Ureter (tissue), 1 donor: ENCODE measurements around the gene MPP4. TPM values are rescaled to one million over a fixed set of nuclear protein-coding genes. Genes with fewer than 3 reads are reported as not detected.
"Not testable (repeated sequence)": the region's sequence is repeated elsewhere in the genome, so short reads cannot be mapped to it uniquely, and the experiment has no call there.

Experiments used
- DNase-seq: peaks from one replicate; pipeline ENCODE4 v3.0.0-alpha.2; 2020; ENCODE audit warnings: low spot score
- total RNA-seq: library from RNA; stranded (reverse); gene quantifications from one replicate; pipeline ENCODE4 v1.2.4, GENCODE V29; 2023
- donor health status: DM: yes; HTN: yes; CAD: no.

The MPP4 gene
- total RNA-seq, 1 donor from 2014 or later, result not detected

DNA sequence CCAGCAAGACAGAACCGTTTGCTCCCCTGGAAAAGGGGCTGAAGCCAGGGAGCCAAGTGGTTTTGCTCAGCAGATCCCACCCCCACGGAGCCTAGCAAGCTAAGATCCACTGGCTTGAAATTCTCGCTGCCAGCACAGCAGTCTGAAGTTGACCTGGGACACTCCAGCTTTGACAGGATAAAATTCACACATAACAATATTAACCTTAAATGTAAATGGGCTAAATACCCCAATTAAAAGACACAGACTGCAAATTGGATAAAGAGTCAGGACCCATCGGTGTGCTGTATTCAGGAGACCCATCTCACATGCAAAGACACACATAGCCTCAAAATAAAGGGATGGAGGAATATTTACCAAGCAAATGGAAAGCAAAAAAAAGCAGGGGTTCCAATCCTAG, 27.2 kb downstream of the MPP4 start:
- DNase-seq, result not testable (repeated sequence)

DNA sequence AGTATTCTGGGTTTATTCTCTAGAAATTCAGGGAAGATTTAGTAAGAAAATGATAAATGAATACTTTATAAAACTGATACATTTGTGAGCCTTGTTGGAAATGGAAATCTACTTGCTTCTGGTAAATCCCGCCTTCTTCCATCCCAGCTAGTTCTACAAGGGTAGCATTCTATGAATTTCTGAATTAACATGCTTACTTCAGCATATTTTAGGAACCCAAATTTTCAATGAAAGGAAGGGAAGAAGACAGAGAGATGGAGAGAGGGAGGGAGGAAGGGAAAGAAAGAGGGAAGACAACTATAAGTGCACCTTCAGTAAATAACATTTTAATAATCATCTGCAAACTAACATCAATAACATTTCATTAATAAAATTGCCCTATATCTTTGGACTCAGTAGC, 28.6 kb downstream of the MPP4 start:
- DNase-seq, result no peak

- no peak for DNase-seq
These were observed 30.0 kb downstream of the MPP4 start for GRCh38 chr2:201668402-201668910.

GRCh38 chr2:201664334-201664733, 34.1 kb downstream of the MPP4 start:
- no peak for DNase-seq

DNA sequence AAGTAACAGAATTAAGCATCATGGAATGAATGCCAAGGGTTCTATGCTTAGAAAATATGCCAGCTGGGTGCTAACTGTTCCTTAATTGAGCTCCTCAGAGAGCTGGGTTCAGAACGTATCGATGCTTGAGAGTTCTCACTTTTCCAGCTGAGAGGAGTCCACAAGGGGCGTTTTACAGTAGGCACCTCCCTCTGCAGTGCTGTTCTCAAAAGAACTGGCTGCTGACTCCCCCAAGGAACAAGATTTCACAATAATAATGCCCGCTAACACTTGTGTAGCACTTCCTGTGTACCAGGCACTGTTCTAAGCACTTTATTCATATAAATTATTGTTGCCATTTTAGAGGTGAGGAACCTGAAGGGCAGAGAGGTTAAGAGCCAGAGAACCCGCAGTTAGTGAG, 37.1 kb downstream of the MPP4 start:
- DNase-seq, result no peak

DNA sequence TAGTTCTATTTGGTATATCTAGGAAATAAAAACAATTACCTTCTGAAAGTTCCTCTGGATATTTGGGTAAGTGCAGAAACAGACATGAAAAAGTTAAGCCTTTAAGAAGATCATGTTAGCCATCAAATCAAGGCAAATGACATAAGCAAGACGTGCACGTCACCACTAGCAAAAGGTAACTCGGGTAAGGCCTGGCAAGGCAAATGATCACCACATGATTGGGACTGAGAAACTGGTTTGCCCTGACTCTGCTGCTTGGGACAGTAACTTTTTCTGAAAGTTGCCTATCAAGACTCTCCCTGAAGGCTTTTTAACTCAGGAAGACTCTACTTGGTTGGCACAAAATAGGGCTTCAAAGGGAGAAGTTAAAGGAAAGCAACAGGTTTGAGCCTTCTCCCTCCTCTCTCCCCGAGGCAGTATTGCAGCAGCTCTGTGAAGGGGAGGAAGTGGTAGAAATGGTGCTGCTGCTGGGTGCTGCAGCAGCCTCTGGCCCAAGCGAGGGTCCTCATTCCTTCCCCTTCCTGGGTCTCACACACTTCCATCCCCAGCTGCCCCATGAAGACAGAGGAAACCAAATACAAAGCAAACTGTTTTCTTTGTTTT, 38.0 kb downstream of the MPP4 start:
- no peak for DNase-seq

DNA sequence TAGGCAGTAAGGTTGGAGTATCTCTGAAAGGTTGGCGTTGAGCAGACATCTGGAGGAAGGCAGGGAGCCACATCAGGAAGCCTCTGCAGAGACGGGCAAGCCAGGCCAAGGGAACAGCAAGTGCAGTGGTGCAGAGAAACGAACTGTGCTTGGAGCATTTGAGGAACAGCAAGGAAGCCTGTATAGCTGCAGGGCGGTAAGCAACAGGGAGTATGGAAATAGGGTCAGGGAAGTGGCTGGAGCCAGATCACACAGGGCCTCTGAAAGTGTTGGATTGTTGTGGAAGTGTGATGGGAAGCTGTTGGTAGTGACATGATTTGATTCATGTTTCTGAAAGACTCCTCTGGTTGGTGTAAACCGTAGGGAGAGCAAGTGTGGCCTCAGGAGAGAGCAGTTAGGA, 41.7 kb downstream of the MPP4 start:
- DNase-seq, result no peak

- no peak for DNase-seq
These were observed 42.3 kb downstream of the MPP4 start for GRCh38 chr2:201656102-201656501.

DNA sequence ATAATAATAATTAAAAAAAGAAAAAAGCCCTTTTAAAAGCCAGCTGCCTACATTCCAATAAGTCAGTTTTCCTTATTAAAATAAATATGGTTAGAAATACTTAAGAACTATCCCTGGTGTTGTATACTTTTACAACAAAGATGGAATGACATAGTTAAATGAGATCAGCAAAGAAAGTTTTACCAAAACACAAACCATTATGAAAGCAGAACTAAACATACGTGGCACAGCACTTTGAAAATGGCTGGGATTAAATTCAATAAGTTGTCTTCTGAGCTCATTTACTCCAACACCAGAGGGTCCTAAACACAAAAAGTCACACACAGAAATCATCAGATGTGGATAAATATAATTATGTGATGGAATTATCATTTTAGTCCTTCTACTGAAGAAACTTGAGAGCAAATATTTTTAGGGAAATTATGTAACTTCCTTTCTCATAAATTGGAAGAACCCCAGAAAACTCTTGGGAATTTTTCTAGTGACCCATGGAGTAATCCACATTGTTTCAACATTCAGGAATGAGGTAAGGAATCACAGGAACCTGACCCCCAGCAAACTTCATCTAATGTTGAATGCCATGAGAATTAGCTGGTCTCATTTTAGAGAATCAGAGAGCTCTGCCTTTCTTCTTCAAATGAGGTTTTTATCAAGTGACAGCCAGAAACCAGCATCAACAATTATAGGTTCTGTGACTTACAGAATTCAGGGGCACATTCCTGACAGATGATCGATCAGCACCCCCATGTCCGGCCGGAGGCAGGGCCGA, 43.6 kb downstream of the MPP4 start:
- no peak for DNase-seq

DNA sequence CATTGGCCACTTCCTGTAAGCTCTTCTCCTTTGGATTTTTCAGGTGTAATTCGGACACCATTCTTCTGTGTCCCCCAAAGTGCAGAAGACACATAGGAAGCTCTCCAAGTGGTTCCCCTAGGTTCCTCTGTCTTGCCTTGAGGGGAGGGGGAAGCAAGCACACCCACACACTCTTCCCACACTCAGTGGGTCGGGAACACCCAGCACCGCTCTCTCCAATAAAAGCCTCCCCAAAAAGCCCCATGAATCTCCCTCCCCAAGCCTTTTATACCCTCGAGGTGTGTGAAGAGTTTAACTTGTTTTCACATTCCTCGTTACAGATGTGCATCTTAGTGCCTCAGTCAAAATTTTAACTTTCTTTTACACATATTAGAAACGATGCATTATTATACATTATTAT, 45.2 kb downstream of the MPP4 start:
- no peak for DNase-seq

GRCh38 chr2:201649442-201649841, 49.0 kb downstream of the MPP4 start:
- no peak for DNase-seq

DNA sequence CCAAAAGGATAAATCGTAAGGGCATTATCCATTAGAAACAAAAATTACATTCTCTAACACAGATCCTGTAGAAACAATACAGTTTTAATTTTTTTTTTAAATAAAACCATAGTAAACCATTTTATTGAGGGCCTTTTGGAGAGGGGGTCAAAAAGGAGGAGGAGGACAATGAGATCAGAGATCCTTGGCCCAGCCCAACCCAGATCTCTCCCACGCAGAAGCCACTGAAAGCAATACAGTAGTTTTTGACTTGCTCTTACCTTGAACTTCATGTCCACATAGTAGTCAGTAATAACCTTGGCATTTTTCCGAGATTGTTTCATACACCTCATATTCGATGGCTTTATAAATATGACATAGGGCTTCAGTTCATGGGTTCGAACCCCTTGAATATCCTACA, 51.0 kb downstream of the MPP4 start:
- DNase-seq, result no peak

- DNase-seq, result no peak
These were observed 54.4 kb downstream of the MPP4 start for GRCh38 chr2:201644001-201644400.

GRCh38 chr2:201643216-201643890, 55.1 kb downstream of the MPP4 start, which contains the start of gene TMEM237:
TMEM237 (minus strand) TSS chr2:201643503; CDS start chr2:201643400, 103 bp downstream.
- peak; percentile 51 for DNase-seq

DNA sequence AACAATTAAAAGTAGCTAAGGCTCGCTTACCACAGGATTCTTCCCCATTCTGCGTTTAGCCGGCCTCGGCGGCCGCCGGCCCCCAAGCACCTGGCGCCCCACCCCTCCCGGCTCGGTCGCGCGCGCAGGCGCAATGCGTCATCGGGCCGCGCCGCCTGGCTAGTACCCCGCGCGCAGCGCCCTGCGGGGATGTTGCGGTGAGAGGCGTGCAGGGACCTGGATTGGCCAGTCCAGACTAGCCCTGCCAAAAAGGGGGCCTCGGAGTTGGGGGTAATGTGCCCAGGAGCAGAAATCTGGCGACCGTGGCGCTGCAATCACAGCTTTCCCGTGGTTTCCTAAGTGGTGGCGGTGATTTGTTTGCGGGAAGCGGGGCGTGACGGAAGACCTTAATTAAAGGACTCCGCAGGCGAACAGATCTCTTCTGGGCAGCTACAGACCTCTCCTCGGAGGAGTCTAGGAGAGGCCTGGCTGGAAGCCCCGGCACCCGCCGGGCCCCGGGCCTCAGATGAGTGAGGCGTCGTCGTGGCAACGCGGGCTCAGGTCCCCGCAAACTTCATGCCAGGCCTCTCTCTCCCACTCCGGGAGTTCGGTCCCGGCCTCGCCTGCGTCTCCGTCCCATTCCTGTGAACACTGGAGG, 55.7 kb downstream of the MPP4 start:
- DNase-seq, result peak; percentile 81

DNA sequence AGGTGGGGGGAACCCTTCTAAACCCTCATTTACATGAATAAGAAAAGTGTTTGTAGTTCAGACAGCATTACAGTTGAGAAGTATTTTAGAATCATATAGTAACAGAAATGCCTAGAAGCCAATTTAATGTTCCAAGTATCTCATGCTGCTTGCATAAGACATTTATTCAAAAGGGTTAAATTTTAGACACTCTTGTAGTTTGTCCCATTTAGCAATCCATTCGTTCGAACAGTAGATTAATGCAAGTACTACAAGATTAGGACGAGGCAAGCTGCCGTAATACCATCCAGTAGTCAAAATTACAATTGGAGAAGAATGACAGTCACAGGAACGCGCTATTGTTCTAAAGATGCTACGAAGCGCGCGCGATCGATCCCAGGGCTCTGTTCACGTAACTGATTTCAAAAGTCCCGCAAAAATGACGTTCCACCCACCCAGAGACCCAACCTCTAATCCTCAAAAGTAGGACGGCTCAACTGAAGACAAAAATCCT, 56.3 kb downstream of the MPP4 start:
- DNase-seq, result no peak

- DNase-seq, result no peak
These were observed 59.2 kb downstream of the MPP4 start for GRCh38 chr2:201639205-201639604.

- no peak for DNase-seq
These were observed 60.1 kb downstream of the MPP4 start for GRCh38 chr2:201638326-201638725.

DNA sequence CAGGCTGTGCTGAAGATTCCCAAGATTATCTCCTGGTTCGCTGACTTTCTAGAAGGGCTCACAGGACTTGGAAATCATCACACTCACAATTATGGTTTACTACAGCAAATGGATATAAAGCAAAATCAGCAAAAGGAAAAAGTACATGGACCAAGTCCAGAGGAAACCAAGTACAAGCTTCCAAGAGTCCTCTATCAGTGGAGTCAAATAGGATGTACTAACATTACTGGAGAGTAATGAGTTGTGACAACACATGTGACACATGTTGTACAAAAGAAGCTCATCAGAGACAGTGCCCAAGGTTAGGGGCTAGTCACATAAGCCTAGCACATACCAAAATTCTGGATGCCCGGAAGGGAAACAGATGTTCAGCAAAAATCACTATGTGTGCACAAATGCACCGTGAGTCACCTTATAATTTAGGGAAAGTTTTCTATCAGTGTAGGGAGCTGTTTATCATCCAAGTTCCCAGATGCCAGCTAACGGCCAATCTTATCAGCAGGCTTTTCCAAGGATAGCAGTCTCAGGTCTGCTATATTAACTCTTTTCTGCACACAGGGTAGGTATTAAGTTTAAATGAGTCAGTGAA, 64.7 kb downstream of the MPP4 start:
- DNase-seq, result no peak

- no peak for DNase-seq
These were observed 67.4 kb downstream of the MPP4 start for GRCh38 chr2:201631041-201631440.

- DNase-seq, result no peak
These were observed 67.9 kb downstream of the MPP4 start for GRCh38 chr2:201630577-201630976.

- no peak for DNase-seq
These were observed 69.9 kb downstream of the MPP4 start for GRCh38 chr2:201628545-201628944.
